Esophagus muscularis mucosa (tissue), 3 donors: ENCODE data around the gene RPRD1B.

Source experiments
- CTCF ChIP-seq, 3 experiments: fragments of 200-600 bp in 2 of 3; fragments of 450-650 bp in 1 of 3; sonication (generic) in 2 of 3; IDR thresholded peaks; one replicate each; pipeline ENCODE4 v1.5.1; 2017 to 2019; ENCODE audit warnings: antibody characterized with exemption in 3 of 3, mild to moderate bottlenecking in 2 of 3, moderate library complexity in 1 of 3
- POLR2A ChIP-seq: fragments of 450-650 bp; IDR thresholded peaks from one replicate; pipeline ENCODE4 v1.6.1; 2017; ENCODE audit warnings: antibody characterized with exemption, moderate library complexity, mild to moderate bottlenecking, low read depth

GRCh38 chr20:38132156-38132909 lies 98.8 kb downstream of the RPRD1B start:
- TF ChIP-seq CTCF (IDR thresholded peaks at IDR 0.05) (no peak), POLR2A (no peak)
